GM19324 (cell line): ENCODE data around the gene PPIP5K1.
"Not testable (repeated sequence)": the region's sequence is repeated elsewhere in the genome, so short reads cannot be mapped to it uniquely, and the experiment has no call there.

Experiments used
- ATAC-seq: cut with Tn5 transposase; IDR thresholded peaks from one replicate; pipeline ENCODE4 v1.9.1; 2021; ENCODE audit warnings: mild to moderate bottlenecking, moderate library complexity; ENCODE audit not compliant: unreplicated experiment, low FRiP score

Gene PPIP5K1

DNA sequence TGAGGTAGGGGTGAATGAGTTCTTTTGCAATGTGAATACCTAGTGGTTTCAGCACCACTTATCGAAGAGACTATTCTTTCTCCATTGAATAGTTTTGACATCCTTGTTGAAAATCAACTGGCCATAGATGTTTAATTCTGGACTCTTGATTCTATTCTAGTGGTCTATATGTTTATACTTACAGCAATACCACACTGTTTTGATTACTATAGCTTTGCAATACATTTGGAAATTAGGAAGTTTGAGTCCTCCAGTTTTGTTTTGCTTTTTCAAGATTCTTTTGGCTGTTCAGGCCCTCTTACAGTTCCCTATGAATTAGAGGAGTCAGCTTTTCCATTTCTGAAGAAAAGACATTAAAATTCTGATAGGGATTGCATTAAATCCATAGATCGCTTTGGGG is 42.5 kb downstream of the PPIP5K1 start:
- no peak for ATAC-seq

GRCh38 chr15:43545426-43545825 is 44.6 kb downstream of the PPIP5K1 start:
- no peak for ATAC-seq

- no peak for ATAC-seq
Observed at GRCh38 chr15:43544266-43544665, 45.7 kb downstream of the PPIP5K1 start.

GRCh38 chr15:43541785-43542184 is 48.2 kb downstream of the PPIP5K1 start:
- ATAC-seq = no peak

- ATAC-seq = no peak
Observed at GRCh38 chr15:43538091-43538490, 51.9 kb downstream of the PPIP5K1 start.

GRCh38 chr15:43534897-43535296 is 55.1 kb downstream of the PPIP5K1 start:
- no peak for ATAC-seq

DNA sequence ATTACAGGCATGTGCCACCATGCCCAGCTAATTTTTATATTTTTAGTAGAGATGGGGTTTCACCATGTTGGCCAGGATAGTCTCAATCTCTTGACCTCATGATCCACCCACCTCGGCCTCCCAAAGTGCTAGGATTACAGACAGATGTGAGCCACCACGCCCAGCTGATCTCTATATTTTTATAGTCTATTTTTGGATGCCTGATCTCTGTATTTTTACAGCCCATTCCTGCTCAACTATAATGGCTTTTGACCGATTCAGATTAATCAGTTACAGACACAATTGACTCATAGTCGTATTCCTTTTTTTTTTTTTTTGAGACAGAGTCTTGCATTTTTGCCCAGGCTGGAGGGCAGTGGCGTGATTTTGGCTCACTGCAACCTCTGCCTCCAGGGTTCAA is 57.2 kb downstream of the PPIP5K1 start:
- ATAC-seq = not testable (repeated sequence)

DNA sequence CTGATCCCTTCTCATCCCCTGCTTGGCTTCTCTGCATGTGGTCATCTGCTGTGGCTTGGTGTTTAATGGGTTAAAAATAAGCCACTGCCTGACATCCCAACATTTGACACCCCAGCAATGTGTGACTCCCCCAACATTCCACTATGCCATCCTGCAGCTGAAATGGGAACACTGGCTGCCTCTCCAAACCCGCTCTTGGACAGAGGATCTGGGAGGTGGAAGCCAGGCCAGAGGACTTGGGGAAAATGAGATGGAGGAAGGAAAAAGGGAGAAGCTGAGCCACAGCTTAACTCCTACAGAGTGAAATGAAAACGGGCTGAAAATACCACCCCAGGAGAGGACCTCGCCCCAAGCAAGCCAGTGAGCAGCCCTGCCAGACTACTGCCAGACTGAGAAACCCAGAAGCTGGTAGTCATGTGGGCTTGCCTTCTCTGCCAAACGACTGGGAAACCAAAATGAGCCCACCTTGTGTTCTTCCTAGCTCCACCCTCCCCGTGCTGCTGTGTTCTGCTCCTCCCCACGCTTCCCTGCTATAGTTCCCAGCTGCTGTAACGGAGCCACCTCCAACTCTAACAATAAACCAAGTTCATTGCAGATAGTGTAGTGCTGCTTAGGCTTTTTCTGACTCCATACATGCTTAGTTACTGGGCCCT is 58.9 kb downstream of the PPIP5K1 start:
- ATAC-seq = no peak

DNA sequence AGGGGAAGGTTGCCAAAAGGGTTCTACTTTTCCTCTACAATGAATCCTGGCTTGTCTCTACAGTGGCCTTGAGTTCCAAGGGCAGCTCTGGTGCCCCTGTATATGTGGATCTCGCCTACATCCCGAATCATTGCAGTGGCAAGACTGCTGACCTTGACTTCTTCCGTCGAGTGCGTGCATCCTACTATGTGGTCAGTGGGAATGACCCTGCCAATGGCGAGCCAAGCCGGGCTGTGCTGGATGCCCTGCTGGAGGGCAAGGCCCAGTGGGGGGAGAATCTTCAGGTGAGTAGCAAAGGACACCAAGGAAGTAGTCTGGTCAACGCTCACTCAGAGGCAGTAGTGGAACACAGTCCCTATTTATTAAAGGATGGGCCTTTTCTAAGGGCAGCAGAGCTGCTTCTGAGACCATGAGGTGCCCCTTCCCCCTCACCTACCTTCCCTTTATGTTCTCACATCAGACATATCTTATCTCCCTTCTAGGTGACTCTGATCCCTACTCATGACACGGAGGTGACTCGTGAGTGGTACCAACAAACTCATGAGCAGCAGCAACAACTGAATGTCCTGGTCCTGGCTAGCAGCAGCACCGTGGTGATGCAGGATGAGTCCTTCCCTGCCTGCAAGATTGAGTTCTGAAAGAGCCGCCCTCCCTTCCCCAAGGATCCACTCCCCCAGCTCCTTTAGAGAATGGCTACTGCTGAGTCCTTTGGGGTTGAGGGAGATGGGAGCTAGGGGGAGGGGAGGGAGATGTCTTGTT is 60.2 kb downstream of the PPIP5K1 start:
- no peak for ATAC-seq

DNA sequence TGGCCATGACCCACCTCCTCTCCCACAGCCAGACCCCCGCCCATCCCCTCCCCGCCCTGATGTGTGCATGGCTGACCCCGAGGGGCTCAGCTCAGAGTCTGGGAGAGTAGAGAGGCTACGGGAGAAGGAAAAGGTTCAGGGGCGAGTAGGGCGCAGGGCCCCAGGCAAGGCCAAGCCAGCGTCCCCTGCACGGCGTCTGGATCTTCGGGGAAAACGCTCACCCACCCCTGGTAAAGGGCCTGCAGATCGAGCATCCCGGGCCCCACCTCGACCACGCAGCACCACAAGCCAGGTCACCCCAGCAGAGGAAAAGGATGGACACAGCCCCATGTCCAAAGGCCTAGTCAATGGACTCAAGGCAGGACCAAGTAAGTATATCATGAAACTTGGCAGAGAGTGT is 60.9 kb downstream of the PPIP5K1 start:
- no peak for ATAC-seq

- no peak for ATAC-seq
Observed at GRCh38 chr15:43528542-43529007, 61.4 kb downstream of the PPIP5K1 start.

DNA sequence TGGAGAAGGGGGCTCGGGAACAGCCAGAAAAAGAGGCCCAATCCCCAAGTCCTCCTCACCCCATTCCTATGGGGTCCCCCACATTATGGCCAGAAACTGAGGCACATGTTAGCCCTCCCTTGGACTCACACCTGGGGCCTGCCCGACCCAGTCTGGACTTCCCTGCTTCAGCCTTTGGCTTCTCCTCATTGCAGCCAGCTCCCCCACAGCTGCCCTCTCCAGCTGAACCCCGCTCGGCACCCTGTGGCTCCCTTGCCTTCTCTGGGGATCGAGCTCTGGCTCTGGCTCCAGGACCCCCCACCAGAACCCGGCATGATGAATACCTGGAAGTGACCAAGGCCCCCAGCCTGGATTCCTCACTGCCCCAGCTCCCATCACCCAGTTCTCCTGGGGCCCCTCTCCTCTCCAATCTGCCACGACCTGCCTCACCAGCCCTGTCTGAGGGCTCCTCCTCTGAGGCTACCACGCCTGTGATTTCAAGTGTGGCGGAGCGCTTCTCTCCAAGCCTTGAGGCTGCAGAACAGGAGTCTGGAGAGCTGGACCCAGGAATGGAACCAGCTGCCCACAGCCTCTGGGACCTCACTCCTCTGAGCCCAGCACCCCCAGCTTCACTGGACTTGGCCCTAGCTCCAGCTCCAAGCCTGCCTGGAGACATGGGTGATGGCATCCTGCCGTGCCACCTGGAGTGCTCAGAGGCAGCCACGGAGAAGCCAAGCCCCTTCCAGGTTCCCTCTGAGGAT is 62.0 kb downstream of the PPIP5K1 start:
- no peak for ATAC-seq

- no peak for ATAC-seq
Observed at GRCh38 chr15:43527016-43527801, 62.8 kb downstream of the PPIP5K1 start.

DNA sequence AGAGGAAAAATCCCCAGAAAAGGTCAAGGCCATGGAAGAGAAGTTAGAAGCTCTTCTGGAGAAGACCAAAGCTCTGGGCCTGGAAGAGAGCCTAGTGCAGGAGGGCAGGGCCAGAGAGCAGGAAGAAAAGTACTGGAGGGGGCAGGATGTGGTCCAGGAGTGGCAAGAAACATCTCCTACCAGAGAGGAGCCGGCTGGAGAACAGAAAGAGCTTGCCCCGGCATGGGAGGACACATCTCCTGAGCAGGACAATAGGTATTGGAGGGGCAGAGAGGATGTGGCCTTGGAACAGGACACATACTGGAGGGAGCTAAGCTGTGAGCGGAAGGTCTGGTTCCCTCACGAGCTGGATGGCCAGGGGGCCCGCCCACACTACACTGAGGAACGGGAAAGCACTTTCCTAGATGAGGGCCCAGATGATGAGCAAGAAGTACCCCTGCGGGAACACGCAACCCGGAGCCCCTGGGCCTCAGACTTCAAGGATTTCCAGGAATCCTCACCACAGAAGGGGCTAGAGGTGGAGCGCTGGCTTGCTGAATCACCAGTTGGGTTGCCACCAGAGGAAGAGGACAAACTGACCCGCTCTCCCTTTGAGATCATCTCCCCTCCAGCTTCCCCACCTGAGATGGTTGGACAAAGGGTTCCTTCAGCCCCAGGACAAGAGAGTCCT is 63.6 kb downstream of the PPIP5K1 start:
- ATAC-seq = no peak

DNA sequence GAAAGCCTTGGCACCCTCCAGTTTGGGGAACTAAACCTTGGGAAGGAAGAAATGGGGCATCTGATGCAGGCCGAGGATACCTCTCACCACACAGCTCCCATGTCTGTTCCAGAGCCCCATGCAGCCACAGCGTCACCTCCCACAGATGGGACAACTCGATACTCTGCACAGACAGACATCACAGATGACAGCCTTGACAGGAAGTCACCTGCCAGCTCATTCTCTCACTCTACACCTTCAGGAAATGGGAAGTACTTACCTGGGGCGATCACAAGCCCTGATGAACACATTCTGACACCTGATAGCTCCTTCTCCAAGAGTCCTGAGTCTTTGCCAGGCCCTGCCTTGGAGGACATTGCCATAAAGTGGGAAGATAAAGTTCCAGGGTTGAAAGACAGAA is 64.9 kb downstream of the PPIP5K1 start:
- no peak for ATAC-seq

- ATAC-seq = no peak
Observed at GRCh38 chr15:43524254-43524845, 65.7 kb downstream of the PPIP5K1 start.

DNA sequence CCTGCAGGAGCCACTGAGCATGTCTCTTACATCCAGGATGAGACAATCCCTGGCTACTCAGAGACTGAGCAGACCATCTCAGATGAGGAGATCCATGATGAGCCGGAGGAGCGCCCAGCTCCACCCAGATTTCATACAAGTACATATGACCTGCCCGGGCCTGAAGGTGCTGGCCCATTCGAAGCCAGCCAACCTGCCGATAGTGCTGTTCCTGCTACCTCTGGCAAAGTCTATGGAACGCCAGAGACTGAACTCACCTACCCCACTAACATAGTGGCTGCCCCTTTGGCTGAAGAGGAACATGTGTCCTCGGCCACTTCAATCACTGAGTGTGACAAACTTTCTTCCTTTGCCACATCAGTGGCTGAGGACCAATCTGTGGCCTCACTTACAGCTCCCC is 66.4 kb downstream of the PPIP5K1 start:
- no peak for ATAC-seq

- no peak for ATAC-seq
Observed at GRCh38 chr15:43522247-43522646, 67.8 kb downstream of the PPIP5K1 start.

- ATAC-seq = no peak
Observed at GRCh38 chr15:43521419-43521818, 68.6 kb downstream of the PPIP5K1 start.

GRCh38 chr15:43520138-43520537 is 69.9 kb downstream of the PPIP5K1 start:
- no peak for ATAC-seq
